ENCODE data around the gene NKAIN2.

- TF ChIP-seq, protein P1, sequence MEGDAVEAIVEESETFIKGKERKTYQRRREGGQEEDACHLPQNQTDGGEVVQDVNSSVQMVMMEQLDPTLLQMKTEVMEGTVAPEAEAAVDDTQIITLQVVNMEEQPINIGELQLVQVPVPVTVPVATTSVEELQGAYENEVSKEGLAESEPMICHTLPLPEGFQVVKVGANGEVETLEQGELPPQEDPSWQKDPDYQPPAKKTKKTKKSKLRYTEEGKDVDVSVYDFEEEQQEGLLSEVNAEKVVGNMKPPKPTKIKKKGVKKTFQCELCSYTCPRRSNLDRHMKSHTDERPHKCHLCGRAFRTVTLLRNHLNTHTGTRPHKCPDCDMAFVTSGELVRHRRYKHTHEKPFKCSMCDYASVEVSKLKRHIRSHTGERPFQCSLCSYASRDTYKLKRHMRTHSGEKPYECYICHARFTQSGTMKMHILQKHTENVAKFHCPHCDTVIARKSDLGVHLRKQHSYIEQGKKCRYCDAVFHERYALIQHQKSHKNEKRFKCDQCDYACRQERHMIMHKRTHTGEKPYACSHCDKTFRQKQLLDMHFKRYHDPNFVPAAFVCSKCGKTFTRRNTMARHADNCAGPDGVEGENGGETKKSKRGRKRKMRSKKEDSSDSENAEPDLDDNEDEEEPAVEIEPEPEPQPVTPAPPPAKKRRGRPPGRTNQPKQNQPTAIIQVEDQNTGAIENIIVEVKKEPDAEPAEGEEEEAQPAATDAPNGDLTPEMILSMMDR (IDR thresholded peaks at IDR 0.05) = no peak
- no peak for TF ChIP-seq POLR2A (IDR thresholded peaks at IDR 0.05)
Measured at GRCh38 chr6:124494956-124495664, 691.4 kb downstream of the NKAIN2 start.

Measured in thyroid gland (tissue), 4 donors.